ENCODE measurements around the gene LIN7C. TPM values are rescaled to one million over a fixed set of nuclear protein-coding genes. Genes with fewer than 3 reads are reported as not detected.
A peak's percentile ranks its signal among the peaks of the same experiment; 100 is the strongest.

Gene LIN7C
- total and polyA plus RNA-seq, 9 of the 15 experiments (the other 6 are each of a cell fraction or from before 2014, with no cell fraction given), result 10.8 to 52.7 (median 21.5) TPM

DNA sequence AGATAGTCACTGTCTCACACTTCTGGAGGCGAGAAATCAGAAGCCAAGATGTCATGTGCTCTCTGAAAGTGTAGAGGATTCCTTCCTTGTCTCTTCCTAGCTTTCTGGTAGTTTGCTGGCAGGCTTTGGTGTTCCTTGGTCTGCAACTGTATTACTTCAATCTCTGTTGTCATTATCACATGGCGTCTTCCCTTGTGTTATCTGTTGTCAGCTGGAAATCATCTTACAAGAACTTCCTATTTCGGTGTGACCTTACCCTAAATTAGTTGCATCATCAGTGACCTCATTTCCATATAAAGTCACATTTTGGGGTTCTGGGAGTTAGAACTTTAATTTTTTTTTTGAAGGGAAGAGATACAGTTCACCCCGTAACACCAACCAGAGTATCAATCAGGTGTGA is 3.3 kb upstream of the LIN7C start (continued):
- TF ChIP-seq RBM17 (IDR thresholded peaks at IDR 0.05; ENCODE audit: borderline replicate concordance, low read depth, low read length), result no peak
- no peak for TF ChIP-seq ATF1 (CRISPR knock-in tag; IDR thresholded peaks at IDR 0.05)
- peak; percentile 68; the same call in 1 of the 2 replicates for TF ChIP-seq ATF1 (tag; IDR thresholded peaks at IDR 0.05)
- TF ChIP-seq FOXJ3 (CRISPR knock-in tag; IDR thresholded peaks at IDR 0.05), result no peak
- TF ChIP-seq, protein P1, sequence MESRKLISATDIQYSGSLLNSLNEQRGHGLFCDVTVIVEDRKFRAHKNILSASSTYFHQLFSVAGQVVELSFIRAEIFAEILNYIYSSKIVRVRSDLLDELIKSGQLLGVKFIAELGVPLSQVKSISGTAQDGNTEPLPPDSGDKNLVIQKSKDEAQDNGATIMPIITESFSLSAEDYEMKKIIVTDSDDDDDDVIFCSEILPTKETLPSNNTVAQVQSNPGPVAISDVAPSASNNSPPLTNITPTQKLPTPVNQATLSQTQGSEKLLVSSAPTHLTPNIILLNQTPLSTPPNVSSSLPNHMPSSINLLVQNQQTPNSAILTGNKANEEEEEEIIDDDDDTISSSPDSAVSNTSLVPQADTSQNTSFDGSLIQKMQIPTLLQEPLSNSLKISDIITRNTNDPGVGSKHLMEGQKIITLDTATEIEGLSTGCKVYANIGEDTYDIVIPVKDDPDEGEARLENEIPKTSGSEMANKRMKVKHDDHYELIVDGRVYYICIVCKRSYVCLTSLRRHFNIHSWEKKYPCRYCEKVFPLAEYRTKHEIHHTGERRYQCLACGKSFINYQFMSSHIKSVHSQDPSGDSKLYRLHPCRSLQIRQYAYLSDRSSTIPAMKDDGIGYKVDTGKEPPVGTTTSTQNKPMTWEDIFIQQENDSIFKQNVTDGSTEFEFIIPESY (CRISPR knock-in tag; IDR thresholded peaks at IDR 0.05), result no peak
- TF ChIP-seq NCOA1 (IDR thresholded peaks at IDR 0.05; ENCODE audit: low read depth), result peak; percentile 45; the same call in 1 of the 2 replicates
- TF ChIP-seq COPS2 (conservative IDR thresholded peaks at IDR 0.05), result no peak
- TF ChIP-seq SRSF7 (optimal IDR thresholded peaks at IDR 0.05; ENCODE audit: low read depth, low read length), result no peak
- TF ChIP-seq SRSF9 (IDR thresholded peaks at IDR 0.05; ENCODE audit: borderline replicate concordance, low read depth, low read length), result no peak
- no peak for TF ChIP-seq KLF10 (CRISPR knock-in tag; IDR thresholded peaks at IDR 0.05)
- no peak for TF ChIP-seq RBM39 (optimal IDR thresholded peaks at IDR 0.05; ENCODE audit: low read depth, low read length)
- TF ChIP-seq MECOM (CRISPR knock-in tag; IDR thresholded peaks at IDR 0.05), result no peak
- TF ChIP-seq, protein P2, sequence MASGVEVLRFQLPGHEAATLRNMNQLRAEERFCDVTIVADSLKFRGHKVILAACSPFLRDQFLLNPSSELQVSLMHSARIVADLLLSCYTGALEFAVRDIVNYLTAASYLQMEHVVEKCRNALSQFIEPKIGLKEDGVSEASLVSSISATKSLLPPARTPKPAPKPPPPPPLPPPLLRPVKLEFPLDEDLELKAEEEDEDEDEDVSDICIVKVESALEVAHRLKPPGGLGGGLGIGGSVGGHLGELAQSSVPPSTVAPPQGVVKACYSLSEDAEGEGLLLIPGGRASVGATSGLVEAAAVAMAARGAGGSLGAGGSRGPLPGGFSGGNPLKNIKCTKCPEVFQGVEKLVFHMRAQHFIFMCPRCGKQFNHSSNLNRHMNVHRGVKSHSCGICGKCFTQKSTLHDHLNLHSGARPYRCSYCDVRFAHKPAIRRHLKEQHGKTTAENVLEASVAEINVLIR (CRISPR knock-in tag; IDR thresholded peaks at IDR 0.05), result peak; percentile 26; the same call in 1 of the 2 replicates
- TF ChIP-seq ZNF589 (CRISPR knock-in tag; IDR thresholded peaks at IDR 0.05; ENCODE audit: low read depth), result no peak
- no peak for TF ChIP-seq ZFPM2 (CRISPR knock-in tag; IDR thresholded peaks at IDR 0.05)
- peak; percentile 62 for TF ChIP-seq CREM (IDR thresholded peaks at IDR 0.05; ENCODE audit: low read depth)
- TF ChIP-seq SAP30 (IDR thresholded peaks at IDR 0.05; ENCODE audit: borderline replicate concordance, insufficient read depth, low read depth, low read length, poor library complexity, severe bottlenecking), result no peak
- no peak for TF ChIP-seq ZNF77 (CRISPR knock-in tag; IDR thresholded peaks at IDR 0.05)
- no peak for TF ChIP-seq CBFA2T3 (IDR thresholded peaks at IDR 0.05)
- 0 out of 2 replicates have a peak, but pooled peaks have one; percentile 24 for TF ChIP-seq ELF1 (tag; IDR thresholded peaks at IDR 0.05)
- no peak for TF ChIP-seq BRF1 (IDR thresholded peaks at IDR 0.05; ENCODE audit: borderline replicate concordance, extremely low read depth, insufficient read length)
- TF ChIP-seq CBFB (CRISPR knock-in tag; IDR thresholded peaks at IDR 0.05), result no peak
- TF ChIP-seq POLR3G (IDR thresholded peaks at IDR 0.05; ENCODE audit: extremely low read depth, insufficient read length, insufficient replicate concordance), result no peak
- no peak for TF ChIP-seq ILK (tag; IDR thresholded peaks at IDR 0.05; ENCODE audit: borderline replicate concordance, low read depth)
- TF ChIP-seq POU5F1 (IDR thresholded peaks at IDR 0.05; ENCODE audit: borderline replicate concordance, low read depth, low read length, partially characterized antibody), result no peak
- no peak for TF ChIP-seq CHAMP1 (IDR thresholded peaks at IDR 0.05)
- no peak for TF ChIP-seq TCF3 (CRISPR knock-in tag; IDR thresholded peaks at IDR 0.05)
